Adipocyte (in vitro differentiated cells): ENCODE data around the gene TSPAN18.

ENCODE experiments used
- DNase-seq: peaks from one replicate; pipeline ENCODE4 v3.0.0-alpha.2; 2015; ENCODE audit warnings: low read depth
- H3K27me3 ChIP-seq: replicated peaks from 2 replicates; pipeline ENCODE4 v1.7.0; 2013; ENCODE audit warnings: mild to moderate bottlenecking, low read length, moderate library complexity; ENCODE audit not compliant: control insufficient read depth, insufficient read depth
- H3K36me3 ChIP-seq: 2 replicates; pipeline ENCODE4 v1.7.0; 2013; ENCODE audit warnings: low read length, mild to moderate bottlenecking, moderate library complexity; ENCODE audit not compliant: control insufficient read depth, insufficient read depth, severe bottlenecking
- H3K4me1 ChIP-seq: 2 replicates; pipeline ENCODE4 v1.7.0; 2013; ENCODE audit warnings: mild to moderate bottlenecking, low read length, moderate library complexity; ENCODE audit not compliant: control insufficient read depth, insufficient read depth
- H3K4me3 ChIP-seq: 2 replicates; pipeline ENCODE4 v1.7.0; 2013; ENCODE audit warnings: mild to moderate bottlenecking, low read length, moderate library complexity
- H3K9ac ChIP-seq: 2 replicates; pipeline ENCODE4 v1.7.0; 2013; ENCODE audit warnings: mild to moderate bottlenecking, low read length, moderate library complexity
- H3K9me3 ChIP-seq: 2 replicates; pipeline ENCODE4 v1.7.0; 2013; ENCODE audit warnings: mild to moderate bottlenecking, low read length, moderate library complexity; ENCODE audit not compliant: control insufficient read depth

TSPAN18 gene

GRCh38 chr11:44822369-44822768 is 95.6 kb downstream of the TSPAN18 start:
- H3K4me3 ChIP-seq: no peak overlapping the region
- H3K27me3 ChIP-seq: peaks cover 20% of the 10 kb centered on the region
- no peaks in the 10 kb centered on the region for H3K4me1 ChIP-seq
- peaks cover 4% of the 10 kb centered on the region for H3K9me3 ChIP-seq
- DNase-seq: no peak
- H3K36me3 ChIP-seq: no peaks in the 10 kb centered on the region
- no peak overlapping the region for H3K9ac ChIP-seq

GRCh38 chr11:44823006-44823405 is 96.2 kb downstream of the TSPAN18 start:
- no peak overlapping the region for H3K4me3 ChIP-seq
- DNase-seq: no peak
- H3K36me3 ChIP-seq: no peaks in the 10 kb centered on the region
- no peak overlapping the region for H3K9ac ChIP-seq
- peaks cover 4% of the 10 kb centered on the region for H3K9me3 ChIP-seq
- H3K27me3 ChIP-seq: peaks cover 20% of the 10 kb centered on the region
- H3K4me1 ChIP-seq: no peaks in the 10 kb centered on the region

- no peak overlapping the region for H3K9ac ChIP-seq
- H3K4me1 ChIP-seq: no peaks in the 10 kb centered on the region
- no peaks in the 10 kb centered on the region for H3K36me3 ChIP-seq
- H3K4me3 ChIP-seq: no peak overlapping the region
- H3K9me3 ChIP-seq: peaks cover 4% of the 10 kb centered on the region
- DNase-seq: no peak
- peaks cover 20% of the 10 kb centered on the region for H3K27me3 ChIP-seq
These were observed 97.1 kb downstream of the TSPAN18 start for GRCh38 chr11:44823868-44824267.

- H3K4me1 ChIP-seq: no peaks in the 10 kb centered on the region
- no peak overlapping the region for H3K9ac ChIP-seq
- peaks cover 20% of the 10 kb centered on the region for H3K27me3 ChIP-seq
- no peak overlapping the region for H3K4me3 ChIP-seq
- H3K36me3 ChIP-seq: no peaks in the 10 kb centered on the region
- peaks cover 4% of the 10 kb centered on the region for H3K9me3 ChIP-seq
- no peak for DNase-seq
These were observed 97.5 kb downstream of the TSPAN18 start for GRCh38 chr11:44824300-44824704.

GRCh38 chr11:44825058-44825785 is 98.5 kb downstream of the TSPAN18 start:
- Histone ChIP-seq H3K9ac (no peak overlapping the region), H3K4me3 (no peak overlapping the region), H3K36me3 (no peaks in the 10 kb centered on the region), H3K4me1 (no peaks in the 10 kb centered on the region), H3K9me3 (peaks cover 1% of the 10 kb centered on the region), H3K27me3 (peaks cover 20% of the 10 kb centered on the region)
- no peak for DNase-seq

- no peak overlapping the region for H3K4me3 ChIP-seq
- H3K9ac ChIP-seq: no peak overlapping the region
- H3K27me3 ChIP-seq: peaks cover 25% of the 10 kb centered on the region
- no peaks in the 10 kb centered on the region for H3K36me3 ChIP-seq
- DNase-seq: no peak
- no peaks in the 10 kb centered on the region for H3K4me1 ChIP-seq
- no peaks in the 10 kb centered on the region for H3K9me3 ChIP-seq
These were observed 100.3 kb downstream of the TSPAN18 start for GRCh38 chr11:44826922-44827643.

GRCh38 chr11:44828296-44828695 is 101.5 kb downstream of the TSPAN18 start:
- no peak overlapping the region for H3K4me3 ChIP-seq
- H3K9me3 ChIP-seq: no peaks in the 10 kb centered on the region
- no peak for DNase-seq
- H3K9ac ChIP-seq: no peak overlapping the region
- H3K4me1 ChIP-seq: no peaks in the 10 kb centered on the region
- no peaks in the 10 kb centered on the region for H3K36me3 ChIP-seq
- peaks cover 37% of the 10 kb centered on the region for H3K27me3 ChIP-seq

GRCh38 chr11:44829838-44830237 is 103.1 kb downstream of the TSPAN18 start:
- H3K9me3 ChIP-seq: no peaks in the 10 kb centered on the region

GRCh38 chr11:44831605-44832394 is 105.0 kb downstream of the TSPAN18 start:
- Histone ChIP-seq H3K9ac (no peak overlapping the region), H3K27me3 (peaks cover 37% of the 10 kb centered on the region), H3K4me3 (no peak overlapping the region), H3K9me3 (peaks cover 5% of the 10 kb centered on the region), H3K36me3 (no peaks in the 10 kb centered on the region), H3K4me1 (peaks cover 7% of the 10 kb centered on the region)
- DNase-seq: no peak

More at GRCh38 chr11:44829838-44830237, 103.1 kb downstream of the TSPAN18 start:
- Histone ChIP-seq H3K36me3 (no peaks in the 10 kb centered on the region), H3K4me1 (peaks cover 7% of the 10 kb centered on the region), H3K27me3 (peaks cover 45% of the 10 kb centered on the region), H3K4me3 (no peak overlapping the region), H3K9ac (no peak overlapping the region)
- DNase-seq: no peak

- no peak overlapping the region for H3K4me3 ChIP-seq
- H3K9me3 ChIP-seq: peaks cover 5% of the 10 kb centered on the region
- peaks cover 7% of the 10 kb centered on the region for H3K4me1 ChIP-seq
- H3K36me3 ChIP-seq: no peaks in the 10 kb centered on the region
- peaks cover 34% of the 10 kb centered on the region for H3K27me3 ChIP-seq
- no peak overlapping the region for H3K9ac ChIP-seq
- no peak for DNase-seq
These were observed 105.7 kb downstream of the TSPAN18 start for GRCh38 chr11:44832452-44832851.

GRCh38 chr11:44833221-44833876 is 106.6 kb downstream of the TSPAN18 start:
- Histone ChIP-seq H3K27me3 (peaks cover 34% of the 10 kb centered on the region), H3K36me3 (no peaks in the 10 kb centered on the region), H3K4me3 (no peak overlapping the region), H3K4me1 (peaks cover 11% of the 10 kb centered on the region), H3K9me3 (peaks cover 5% of the 10 kb centered on the region), H3K9ac (no peak overlapping the region)
- no peak for DNase-seq
